Keratinocyte (primary cell): ENCODE results near the gene AP3B1. TPM values are rescaled to one million over a fixed set of nuclear protein-coding genes. Genes with fewer than 3 reads are reported as not detected.
A peak's percentile ranks its signal among the peaks of the same experiment; 100 is the strongest.

Source experiments
- DNase-seq: peaks from one replicate; pipeline ENCODE4 v3.0.0-alpha.2; 2011; ENCODE audit warnings: low read depth, missing footprints, low spot score
- FAIRE-seq: peaks from 2 replicates; lab custom pipeline; 2011; peaks lifted over from hg19 to GRCh38; lab: Jason Lieb, UNC
- H2AFZ ChIP-seq: 2 replicates; pipeline ENCODE4 v1.6.0; 2012; ENCODE audit warnings: low read length, control low read depth, inconsistent platforms; ENCODE audit not compliant: control insufficient read depth
- H3K27ac ChIP-seq: 2 replicates; pipeline ENCODE4 v1.5.1; 2011; ENCODE audit warnings: low read length; ENCODE audit not compliant: control insufficient read depth, insufficient read depth
- H3K27me3 ChIP-seq: 3 replicates; pipeline ENCODE4 v1.6.0; 2011; ENCODE audit warnings: low read length; ENCODE audit not compliant: control insufficient read depth, insufficient read depth; ENCODE audit errors: extremely low read depth
- H3K36me3 ChIP-seq, 2 experiments: 2 replicates in 1 of 2; 3 replicates in 1 of 2; pipeline ENCODE4 v1.5.1; 2011; ENCODE audit warnings: low read length in 2 of 2, mild to moderate bottlenecking in 1 of 2; ENCODE audit not compliant: control insufficient read depth in 2 of 2, insufficient read depth in 2 of 2; ENCODE audit errors: extremely low read depth in 1 of 2
- H3K4me1 ChIP-seq: 3 replicates; pipeline ENCODE4 v1.5.1; 2011; ENCODE audit warnings: low read length; ENCODE audit not compliant: control insufficient read depth, insufficient read depth; ENCODE audit errors: extremely low read depth
- H3K4me2 ChIP-seq: 3 replicates; pipeline ENCODE4 v1.6.0; 2011; ENCODE audit warnings: low read depth, low read length; ENCODE audit not compliant: control insufficient read depth, insufficient read depth; ENCODE audit errors: extremely low read depth
- H3K4me3 ChIP-seq, 3 experiments: fragments of 200-600 bp in 1 of 3; sonication (generic) in 1 of 3; 2 replicates in 2 of 3; 3 replicates in 1 of 3; pipeline ENCODE4 v1.5.1; 2011 to 2016; ENCODE audit warnings: low read length in 3 of 3, mild to moderate bottlenecking in 3 of 3, control low read depth in 2 of 3, inconsistent platforms in 1 of 3, low read depth in 1 of 3, mixed read lengths in 1 of 3, mixed run types in 1 of 3, moderate library complexity in 1 of 3; ENCODE audit not compliant: control insufficient read depth in 2 of 3, insufficient read depth in 2 of 3; ENCODE audit errors: extremely low read depth in 1 of 3
- H3K79me2 ChIP-seq: 2 replicates; pipeline ENCODE4 v1.6.0; 2012; ENCODE audit warnings: low read length; ENCODE audit not compliant: control insufficient read depth, insufficient read depth
- H3K9ac ChIP-seq: 3 replicates; pipeline ENCODE4 v1.6.0; 2011; ENCODE audit warnings: low read length; ENCODE audit not compliant: control insufficient read depth, insufficient read depth; ENCODE audit errors: extremely low read depth
- H3K9me1 ChIP-seq: 3 replicates; pipeline ENCODE4 v1.6.0; 2011; ENCODE audit warnings: low read length; ENCODE audit not compliant: control insufficient read depth, insufficient read depth; ENCODE audit errors: extremely low read depth
- H3K9me3 ChIP-seq: 2 replicates; pipeline ENCODE4 v1.5.1; 2012; ENCODE audit warnings: low read depth, low read length; ENCODE audit not compliant: control insufficient read depth
- H4K20me1 ChIP-seq: 3 replicates; pipeline ENCODE4 v1.6.0; 2011; ENCODE audit warnings: low read length; ENCODE audit not compliant: control insufficient read depth, insufficient read depth; ENCODE audit errors: extremely low read depth
- CTCF ChIP-seq, 3 experiments: IDR thresholded peaks in 1 of 3; conservative IDR thresholded peaks in 1 of 3; optimal IDR thresholded peaks in 1 of 3; 2 replicates in 2 of 3; 3 replicates in 1 of 3; pipeline versions ENCODE3 to v1.5.1; 2011; ENCODE audit warnings: low read length in 3 of 3, mild to moderate bottlenecking in 3 of 3, moderate library complexity in 2 of 3, control low read depth in 1 of 3, inconsistent platforms in 1 of 3; ENCODE audit not compliant: insufficient read depth in 2 of 3; ENCODE audit errors: extremely low read depth in 1 of 3
- EZH2 ChIP-seq: IDR thresholded peaks from one replicate; pipeline ENCODE4 v1.6.1; 2012; ENCODE audit warnings: inconsistent platforms, mild to moderate bottlenecking, low read length, moderate library complexity
- dilution Hi-C: fragments of 300-500 bp; cut with MboI; formaldehyde crosslinking; loops from one replicate; pipeline ENCODE4 v1.7.0; 2020; ENCODE audit warnings: low sequenced_read_pairs; ENCODE audit not compliant: extremely low pct_ligation_motif_present
- polyA plus RNA-seq, 5 experiments: library from polyadenylated mRNA; depleted of rRNA in 3 of 5; stranded (reverse) in 3 of 5; stranded (forward) in 1 of 5; unstranded in 1 of 5; fragments of >200 nt; gene quantifications; 1 replicate in 1 of 5; 2 replicates in 3 of 5; 3 replicates in 1 of 5; pipeline versions ENCODE4 v1.2.1 to v1.2.3, GENCODE V29; 2011 to 2012; ENCODE audit warnings: missing spikeins in 2 of 5, low read depth in 1 of 5, low replicate concordance in 1 of 5

The AP3B1 gene
- polyA plus RNA-seq, 1 donor (not counting 4 experiments of a cell fraction or from before 2014, with no cell fraction given) = 65.1 TPM

DNA sequence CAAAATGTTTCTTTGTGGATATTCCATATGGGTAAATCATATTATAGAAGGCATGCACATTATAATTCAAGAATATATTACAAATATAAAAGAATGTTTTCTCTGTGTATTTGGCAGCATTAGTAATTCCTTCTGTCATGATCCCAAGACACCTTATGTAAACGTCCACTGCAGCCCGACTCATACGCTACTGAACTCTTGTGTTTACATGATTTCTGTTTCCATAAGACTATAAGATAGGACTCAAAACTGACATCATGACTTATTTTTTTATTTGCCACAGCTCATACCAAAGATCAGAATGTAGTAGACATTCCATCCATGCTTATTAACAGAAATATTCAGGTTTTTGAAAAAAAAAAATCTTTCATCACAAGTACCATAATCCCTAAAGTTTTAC is 234.1 kb downstream of the AP3B1 start:
- Histone ChIP-seq H3K36me3 (no peaks in the 10 kb centered on the region), H3K9me3 (no peaks in the 10 kb centered on the region), H3K27me3 (no peaks in the 10 kb centered on the region), H3K4me3 (no peak overlapping the region), H3K27ac (no peak overlapping the region), H3K4me1 (no peaks in the 10 kb centered on the region), H3K4me2 (no peak overlapping the region), H2AFZ (no peak overlapping the region), H3K9me1 (no peaks in the 10 kb centered on the region), H4K20me1 (no peaks in the 10 kb centered on the region), H3K9ac (no peak overlapping the region), H3K79me2 (no peaks in the 10 kb centered on the region)
- TF ChIP-seq EZH2 (no peak), CTCF (optimal IDR thresholded peaks at IDR 0.05 in 1 of 3, IDR thresholded peaks at IDR 0.05 in 1 of 3, conservative IDR thresholded peaks at IDR 0.05 in 1 of 3; ENCODE audit: extremely low read depth in 1 of 3, insufficient read depth in 2 of 3, low read length in 3 of 3) (no peak)
- dilution Hi-C loops = no loop called here
- DNase-seq (no peak), FAIRE-seq (no peak)

DNA sequence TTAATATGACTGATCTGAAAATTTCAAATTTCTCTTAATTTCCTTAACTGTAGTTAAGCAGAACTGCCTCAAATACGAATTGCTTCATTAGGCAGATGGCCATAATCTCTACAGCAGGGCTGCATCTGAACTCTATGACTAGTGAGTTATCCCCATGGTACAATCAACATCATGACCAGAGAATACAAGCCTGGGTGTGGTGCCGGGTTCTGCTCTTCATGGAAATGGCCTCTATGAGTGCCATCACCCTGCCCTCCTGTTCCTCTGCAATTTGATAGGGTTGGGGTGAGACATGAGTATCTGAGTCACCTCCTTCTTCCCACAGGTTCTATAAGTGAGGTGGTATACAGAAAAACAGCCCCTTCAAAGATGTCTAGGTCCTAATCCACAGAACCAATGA is 235.9 kb downstream of the AP3B1 start:
- no peaks in the 10 kb centered on the region for H3K27me3 ChIP-seq
- no peaks in the 10 kb centered on the region for H3K36me3 ChIP-seq
- no peak overlapping the region for H3K4me3 ChIP-seq
- FAIRE-seq (peak; percentile 55), DNase-seq (no peak)
- H4K20me1 ChIP-seq = no peaks in the 10 kb centered on the region
- TF ChIP-seq EZH2 (no peak), CTCF (optimal IDR thresholded peaks at IDR 0.05 in 1 of 3, IDR thresholded peaks at IDR 0.05 in 1 of 3, conservative IDR thresholded peaks at IDR 0.05 in 1 of 3; ENCODE audit: extremely low read depth in 1 of 3, insufficient read depth in 2 of 3, low read length in 3 of 3) (no peak)
- no peak overlapping the region for H3K27ac ChIP-seq
- H3K9me3 ChIP-seq = no peaks in the 10 kb centered on the region
- no peaks in the 10 kb centered on the region for H3K9me1 ChIP-seq
- H2AFZ ChIP-seq = no peak overlapping the region
- dilution Hi-C loops = no loop called here
- no peak overlapping the region for H3K9ac ChIP-seq
- no peak overlapping the region for H3K4me2 ChIP-seq
- H3K79me2 ChIP-seq = no peaks in the 10 kb centered on the region
- H3K4me1 ChIP-seq = no peaks in the 10 kb centered on the region
